Gastroesophageal sphincter (tissue), 4 donors: ENCODE measurements around the gene MARCO. TPM values are rescaled to one million over a fixed set of nuclear protein-coding genes. Genes with fewer than 3 reads are reported as not detected.

Source experiments
- ATAC-seq: fragments of 150-250 bp; one replicate; pipeline ENCODE4 v1.9.1; 2016; ENCODE audit warnings: mild to moderate bottlenecking, moderate library complexity
- H3K27ac ChIP-seq, 4 donors: fragments of 200-600 bp; sonication (generic) in 3 of 4; 1 replicate in 3 of 4; 2 replicates in 1 of 4; pipeline ENCODE4 v1.5.1; 2016 to 2019
- H3K27me3 ChIP-seq: fragments of 200-600 bp; sonication (generic); one replicate; pipeline ENCODE4 v1.5.1; 2019
- H3K36me3 ChIP-seq, 2 donors: fragments of 200-600 bp; sonication (generic); one replicate each; pipeline ENCODE4 v1.5.1; 2019; ENCODE audit warnings: control low read depth in 1 of 2
- H3K4me1 ChIP-seq, 3 donors: fragments of 200-600 bp; sonication (generic); 1 replicate in 2 of 3; 2 replicates in 1 of 3; pipeline ENCODE4 v1.5.1; 2016 to 2019; ENCODE audit warnings: control low read depth in 2 of 3
- H3K4me3 ChIP-seq, 2 donors: fragments of 200-600 bp; sonication (generic); one replicate each; pipeline ENCODE4 v1.5.1; 2019; ENCODE audit warnings: mild to moderate bottlenecking in 1 of 2, moderate library complexity in 1 of 2
- H3K9me3 ChIP-seq, 3 donors: fragments of 200-600 bp; sonication (generic); one replicate each; pipeline ENCODE4 v1.5.1; 2017 to 2019; ENCODE audit warnings: control low read depth in 2 of 3
- CTCF ChIP-seq, 4 experiments: fragments of 200-600 bp in 2 of 4; fragments of 450-650 bp in 2 of 4; sonication (generic) in 1 of 4; IDR thresholded peaks; one replicate each; pipeline ENCODE4 v1.5.1; 2017 to 2019; ENCODE audit warnings: antibody characterized with exemption in 4 of 4, mild to moderate bottlenecking in 2 of 4, moderate library complexity in 2 of 4
- EP300 ChIP-seq: sonication (generic); formaldehyde crosslinking; IDR thresholded peaks from one replicate; pipeline ENCODE4 v1.6.1; 2017; ENCODE audit warnings: antibody characterized with exemption, mild to moderate bottlenecking
- POLR2A ChIP-seq, 2 donors: fragments of 450-650 bp; IDR thresholded peaks; one replicate each; pipeline ENCODE4 v1.6.1; 2017; ENCODE audit warnings: antibody characterized with exemption in 2 of 2, mild to moderate bottlenecking in 2 of 2, moderate library complexity in 1 of 2
- POLR2AphosphoS5 ChIP-seq: sonication (generic); formaldehyde crosslinking; IDR thresholded peaks from one replicate; pipeline ENCODE4 v1.6.1; 2017; ENCODE audit warnings: antibody characterized with exemption
- WGBS, 2 donors: methylation state at CpG; one replicate each; pipeline ENCODE4 v1.1.5; 2018; ENCODE audit warnings: low coverage in 1 of 2; 5-methylcytosine and 5-hydroxymethylcytosine counted together
- total RNA-seq, 4 donors: library from RNA; depleted of rRNA; stranded (reverse); fragments of >200 nt; gene quantifications; one replicate each; pipeline ENCODE4 v1.1.0, GENCODE V29; 2016

Gene MARCO
- total RNA-seq, 4 donors from 2014 or later = 1.9 to 56.1 (median 24.0) TPM

- H3K4me1 ChIP-seq = peaks cover 0 to 8% (median 0%) of the 10 kb centered on the region in 3 donors
- 25 to 31% methylated on average over 11 to 13 of the region's 13 CpGs for WGBS, 2 donors
- no peaks in the 10 kb centered on the region for H3K9me3 ChIP-seq
- TF ChIP-seq CTCF (IDR thresholded peaks at IDR 0.05) (no peak), POLR2A (IDR thresholded peaks at IDR 0.05) (no peak), POLR2AphosphoS5 (no peak), EP300 (no peak)
- no peak for ATAC-seq
- H3K27ac ChIP-seq = no peak overlapping the region
- H3K4me3 ChIP-seq = no peak overlapping the region
- no peaks in the 10 kb centered on the region for H3K36me3 ChIP-seq
- peaks cover 51% of the 10 kb centered on the region for H3K27me3 ChIP-seq
Measured at GRCh38 chr2:119015845-119016244, 73.9 kb downstream of the MARCO start.

GRCh38 chr2:119019521-119019920 lies 77.5 kb downstream of the MARCO start:
- H3K27me3 ChIP-seq = peaks cover 27% of the 10 kb centered on the region
- no peaks in the 10 kb centered on the region for H3K36me3 ChIP-seq
- TF ChIP-seq EP300 = no peak
- TF ChIP-seq POLR2A (IDR thresholded peaks at IDR 0.05) = no peak
- no peak for TF ChIP-seq POLR2AphosphoS5
- TF ChIP-seq CTCF (IDR thresholded peaks at IDR 0.05) = no peak
- H3K4me1 ChIP-seq = no peaks in the 10 kb centered on the region
- H3K4me3 ChIP-seq = no peak overlapping the region
- H3K27ac ChIP-seq = no peak overlapping the region
- ATAC-seq = no peak
- H3K9me3 ChIP-seq = no peaks in the 10 kb centered on the region

- TF ChIP-seq POLR2AphosphoS5 (no peak), CTCF (IDR thresholded peaks at IDR 0.05) (no peak)
- Histone ChIP-seq H3K27ac (no peak overlapping the region), H3K27me3 (peaks cover 28% of the 10 kb centered on the region), H3K4me3 (no peak overlapping the region), H3K4me1 (no peaks in the 10 kb centered on the region), H3K36me3 (no peaks in the 10 kb centered on the region), H3K9me3 (no peaks in the 10 kb centered on the region)
- 81% methylated on average over 2 of the region's 4 CpGs; no CpG with 5 or more reads in 1 of the 2 donors for WGBS, 2 donors
- ATAC-seq = no peak
Measured at GRCh38 chr2:119022678-119023077, 80.7 kb downstream of the MARCO start.

GRCh38 chr2:119023534-119023933 lies 81.5 kb downstream of the MARCO start:
- ATAC-seq = no peak
- Histone ChIP-seq H3K27ac (no peak overlapping the region), H3K4me3 (no peak overlapping the region), H3K4me1 (no peaks in the 10 kb centered on the region), H3K27me3 (peaks cover 28% of the 10 kb centered on the region), H3K9me3 (no peaks in the 10 kb centered on the region), H3K36me3 (no peaks in the 10 kb centered on the region)
- TF ChIP-seq POLR2A (IDR thresholded peaks at IDR 0.05) (no peak), POLR2AphosphoS5 (no peak), EP300 (no peak), CTCF (IDR thresholded peaks at IDR 0.05) (no peak)
- WGBS, 2 donors = 44% methylated on average over 1 of the region's 2 CpGs; no CpG with 5 or more reads in 1 of the 2 donors

- ATAC-seq = no peak
- H3K4me1 ChIP-seq = no peaks in the 10 kb centered on the region
- H3K27me3 ChIP-seq = peaks cover 28% of the 10 kb centered on the region
- no peaks in the 10 kb centered on the region for H3K36me3 ChIP-seq
- WGBS, 2 donors = 81% methylated on average over 6 of the region's 9 CpGs; no CpG with 5 or more reads in 1 of the 2 donors
- TF ChIP-seq POLR2A (IDR thresholded peaks at IDR 0.05) (no peak), CTCF (IDR thresholded peaks at IDR 0.05) (no peak), EP300 (no peak), POLR2AphosphoS5 (no peak)
- H3K4me3 ChIP-seq = no peak overlapping the region
- no peak overlapping the region for H3K27ac ChIP-seq
- H3K9me3 ChIP-seq = no peaks in the 10 kb centered on the region
Measured at GRCh38 chr2:119024152-119024551, 82.2 kb downstream of the MARCO start.
